GM04504 (cell line): ENCODE measurements around the gene NAALADL2.
"Not testable (repeated sequence)": the region's sequence is repeated elsewhere in the genome, so short reads cannot be mapped to it uniquely, and the experiment has no call there.

Experiments used
- DNase-seq: peaks from one replicate; pipeline ENCODE4 v3.0.0-alpha.2; 2012; ENCODE audit warnings: low read depth

The NAALADL2 gene

DNA sequence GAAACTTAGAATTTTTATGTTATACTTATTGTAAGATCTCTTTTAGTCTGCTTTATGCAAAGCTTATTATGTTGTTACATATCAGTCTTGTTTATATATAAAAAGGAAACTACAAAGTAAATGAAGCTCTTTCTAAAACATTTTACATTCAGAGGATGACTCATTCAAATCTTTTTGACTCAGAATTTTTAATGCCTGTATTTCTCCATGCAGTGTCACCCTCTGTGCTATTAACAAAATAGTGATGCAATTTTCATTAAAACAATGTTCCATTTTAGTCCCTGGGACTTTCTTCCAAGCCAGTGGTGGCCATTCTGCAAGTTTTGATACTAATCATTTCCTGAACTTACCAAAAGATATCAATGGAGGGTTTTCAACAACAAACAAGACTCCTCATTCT is 216.1 kb downstream of the NAALADL2 start:
- DNase-seq, result no peak

DNA sequence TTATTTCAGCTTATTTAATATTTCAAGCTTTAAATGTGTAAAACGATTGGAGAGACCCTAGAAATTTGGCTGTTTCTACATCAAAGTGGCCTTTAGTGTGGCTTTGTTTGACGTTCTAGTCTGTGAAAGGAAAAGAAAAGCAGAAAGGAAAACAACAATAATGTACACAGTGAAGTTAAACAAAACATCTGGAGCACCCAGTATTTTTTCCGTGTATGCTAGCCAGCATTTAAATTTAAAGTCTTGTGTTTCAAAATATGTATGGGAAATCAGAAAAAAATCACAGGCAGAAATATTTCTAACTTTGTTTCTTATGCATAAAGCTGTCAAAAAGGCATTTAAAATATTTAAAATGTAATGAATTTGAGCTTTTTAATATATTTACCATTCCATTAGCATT is 218.1 kb downstream of the NAALADL2 start:
- DNase-seq, result no peak

DNA sequence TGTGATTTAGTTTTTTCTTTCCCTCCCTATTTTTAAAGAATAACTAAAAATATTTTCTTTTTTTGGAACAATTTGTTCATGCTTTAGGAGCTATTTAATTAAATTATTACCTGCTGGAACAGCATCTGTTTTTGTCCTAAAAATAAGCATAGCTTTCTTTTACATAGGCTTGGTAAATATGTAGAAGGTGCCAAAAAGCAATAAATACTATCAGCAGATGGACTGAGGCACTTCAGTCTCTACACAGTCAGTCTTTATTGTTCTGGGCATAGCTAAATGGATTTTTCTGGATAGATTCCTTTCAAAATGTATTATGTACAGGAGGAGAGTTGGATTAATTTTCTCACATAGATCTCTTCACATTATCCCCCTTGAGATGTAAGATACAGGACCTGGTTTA is 223.5 kb downstream of the NAALADL2 start:
- DNase-seq, result no peak

DNA sequence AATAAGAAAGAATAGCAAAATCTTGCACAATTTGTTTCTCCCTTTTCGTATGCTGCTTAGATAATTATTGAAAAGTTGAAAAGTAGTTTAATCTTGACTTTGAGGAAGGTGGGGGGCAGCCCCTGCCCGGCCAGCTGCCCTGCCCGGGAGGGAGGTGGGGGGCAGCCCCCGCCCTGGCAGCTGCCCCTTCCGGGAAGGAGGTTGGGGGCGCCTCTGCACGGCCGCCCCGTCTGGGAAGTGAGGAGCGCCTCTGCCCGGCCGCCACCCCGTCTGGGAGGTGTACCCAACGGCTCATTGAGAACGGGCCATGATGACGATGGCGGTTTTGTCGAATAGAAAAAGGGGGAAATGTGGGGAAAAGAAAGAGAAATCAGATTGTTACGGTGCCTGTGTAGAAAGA is 228.0 kb downstream of the NAALADL2 start:
- DNase-seq, result not testable (repeated sequence)

DNA sequence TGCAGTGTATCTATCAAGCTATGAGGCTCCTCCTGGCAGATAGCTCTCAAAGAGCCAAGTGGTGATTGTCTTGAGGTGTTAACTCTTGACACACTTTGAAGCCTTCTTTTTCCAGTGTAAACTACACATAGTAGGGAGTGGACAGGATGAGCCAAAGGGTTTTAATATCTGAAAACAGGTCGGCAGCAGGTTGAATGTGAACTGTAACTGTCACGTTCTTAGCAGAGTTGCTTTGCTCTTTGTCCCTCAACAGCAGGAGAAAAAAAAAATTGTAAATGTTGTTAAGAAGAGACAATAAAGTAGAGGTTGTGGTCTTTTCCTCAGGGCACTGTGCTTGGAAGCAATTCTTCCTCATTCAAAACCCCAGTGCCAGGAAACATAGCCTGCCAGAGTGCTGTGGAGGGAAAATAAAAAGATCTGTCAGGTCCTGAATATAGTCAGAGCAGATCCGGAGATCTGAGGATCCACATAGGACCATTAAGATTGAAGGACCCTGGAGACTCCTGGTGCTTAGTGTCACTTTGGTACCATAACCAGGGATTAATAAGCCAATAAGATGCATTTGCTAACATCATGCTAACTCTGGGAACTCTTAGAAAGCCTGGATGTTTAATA is 229.7 kb downstream of the NAALADL2 start:
- DNase-seq, result no peak

DNA sequence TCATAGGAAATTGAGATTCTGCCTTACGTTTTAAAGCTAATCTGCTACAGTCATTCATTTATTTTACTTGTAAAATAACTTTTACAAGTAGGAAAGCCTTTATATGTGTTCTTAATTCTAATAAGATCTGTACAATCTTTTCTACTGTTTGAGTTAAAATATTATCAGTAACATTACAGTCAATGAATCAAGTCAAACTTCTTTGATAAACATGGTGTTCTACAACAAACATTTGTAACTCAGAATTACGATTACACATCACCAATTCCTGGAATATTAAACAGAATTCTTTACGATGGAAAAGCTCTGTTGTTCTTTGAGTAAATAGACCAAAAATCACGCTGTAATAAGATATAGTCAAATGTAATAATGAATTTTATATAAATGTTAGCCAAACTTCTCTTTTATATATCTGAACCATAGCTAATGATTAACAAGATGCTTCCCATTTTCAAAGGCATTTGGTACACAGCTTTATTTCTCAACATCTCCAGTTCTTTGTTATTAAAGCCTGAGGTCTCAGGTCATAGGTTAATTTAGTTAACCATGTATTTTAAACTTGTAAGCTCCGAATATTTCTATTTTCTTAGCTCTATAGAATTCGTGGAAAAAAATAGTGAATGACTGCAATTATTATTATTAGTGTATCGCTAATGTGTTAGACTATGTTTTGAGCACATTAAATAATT is 232.4 kb downstream of the NAALADL2 start:
- no peak for DNase-seq

DNA sequence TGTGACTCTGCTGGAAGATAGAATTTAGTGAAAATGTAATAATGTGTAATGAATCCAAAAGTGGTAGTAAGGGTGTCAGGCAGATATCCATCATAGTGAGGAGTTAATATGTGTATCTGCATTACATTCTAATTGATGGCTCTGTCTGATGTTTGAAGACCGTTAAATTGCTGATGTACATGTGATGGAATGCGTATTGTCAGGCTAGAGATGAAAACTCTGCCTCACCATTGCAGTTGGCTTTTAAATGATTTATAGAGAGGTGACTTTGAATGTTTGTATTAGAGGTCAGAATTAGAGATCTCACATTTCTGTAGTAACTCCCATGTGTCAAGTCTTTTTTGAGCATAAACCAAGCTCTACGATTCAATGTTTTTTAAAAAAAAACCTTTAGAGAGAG is 234.6 kb downstream of the NAALADL2 start:
- no peak for DNase-seq

DNA sequence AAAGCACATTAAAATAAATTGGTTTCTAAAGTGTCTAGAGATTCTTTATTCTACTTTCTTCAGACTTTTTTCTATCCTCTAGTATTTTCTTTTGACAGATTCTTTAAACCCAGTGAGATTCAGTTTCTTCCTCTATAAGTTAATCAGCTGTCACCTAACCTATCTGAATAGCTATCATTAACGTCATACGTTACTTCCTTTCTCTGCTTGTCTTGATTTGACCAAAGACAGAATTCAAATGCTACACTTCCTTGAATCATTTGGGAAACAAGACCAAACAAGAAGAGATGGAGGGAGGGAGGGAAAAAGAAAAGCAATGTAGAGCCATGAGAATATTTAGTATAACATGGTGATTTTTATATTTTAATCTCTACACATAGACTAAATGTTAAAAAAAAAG is 235.2 kb downstream of the NAALADL2 start:
- no peak for DNase-seq

DNA sequence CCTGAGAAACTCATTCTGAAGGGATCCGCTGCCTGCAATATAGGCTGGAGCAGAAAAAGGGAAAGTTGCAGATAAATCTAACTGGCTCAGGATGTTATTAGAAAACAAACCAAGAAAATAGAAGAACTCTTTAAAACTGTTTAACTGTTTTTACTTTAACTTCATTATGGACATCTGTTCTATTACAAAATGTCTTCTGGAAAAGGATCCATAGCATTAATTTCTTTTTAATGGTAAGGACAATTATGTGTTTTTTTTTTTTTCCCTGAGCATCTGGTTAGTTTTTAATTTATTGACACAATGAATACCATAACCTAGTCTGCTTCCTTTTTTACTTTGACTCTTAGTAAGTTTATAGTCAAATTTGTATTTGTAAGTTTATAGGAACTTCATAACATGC is 239.5 kb downstream of the NAALADL2 start:
- DNase-seq, result no peak

DNA sequence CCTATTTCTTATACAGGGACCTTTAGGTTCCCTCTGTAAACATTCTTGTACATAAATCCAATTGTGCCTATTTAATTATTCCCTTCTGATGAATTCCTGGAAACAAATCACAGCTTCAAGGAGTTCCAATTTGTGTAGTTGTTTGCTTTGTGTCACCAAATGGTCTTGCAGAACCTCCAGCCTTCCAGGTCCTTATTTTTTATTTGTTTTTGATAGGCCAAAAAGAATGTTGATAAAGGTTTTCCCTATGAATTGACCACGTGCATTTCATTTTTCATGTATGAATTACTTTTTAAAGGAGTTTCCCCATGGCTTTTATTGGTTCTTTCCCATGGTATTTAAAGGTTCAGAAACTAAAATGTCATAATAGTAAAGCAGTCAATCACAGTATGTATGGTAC is 243.0 kb downstream of the NAALADL2 start:
- no peak for DNase-seq

DNA sequence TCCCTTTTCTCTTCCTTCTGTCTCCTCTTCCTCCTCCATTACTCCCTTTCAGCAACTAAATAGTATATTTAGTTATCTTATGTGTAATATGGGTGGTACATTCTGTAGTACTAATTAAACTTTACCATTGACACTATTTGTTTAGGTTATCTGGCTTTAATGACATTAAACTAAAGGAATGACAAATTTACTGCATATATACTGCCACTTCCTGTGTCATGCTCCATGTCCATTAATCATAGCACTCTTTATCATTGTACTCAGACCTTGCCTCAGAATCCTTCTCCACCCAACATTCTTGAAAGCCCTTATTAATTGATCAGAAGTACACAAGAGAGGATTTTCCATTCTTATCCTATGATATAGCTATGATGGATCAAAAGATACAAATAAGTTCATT is 244.2 kb downstream of the NAALADL2 start:
- no peak for DNase-seq

DNA sequence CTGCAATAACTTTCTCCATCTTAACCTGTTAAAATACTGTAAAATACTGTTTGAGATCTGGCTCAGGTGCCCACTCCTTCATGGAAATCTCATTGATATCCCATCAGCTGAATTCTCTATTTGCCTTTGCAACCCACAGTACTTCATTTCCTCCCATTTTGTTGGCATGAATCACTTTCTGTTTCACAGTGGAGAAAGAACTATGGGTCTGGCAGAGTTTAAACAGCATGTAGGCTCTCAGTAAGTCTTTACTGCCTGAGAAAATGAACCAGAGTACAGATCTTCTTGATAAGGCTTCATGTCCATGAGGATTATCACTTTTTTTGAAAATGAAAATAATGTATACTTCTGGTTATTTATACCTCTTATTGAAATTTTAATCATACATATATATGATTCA is 245.9 kb downstream of the NAALADL2 start:
- DNase-seq, result no peak

DNA sequence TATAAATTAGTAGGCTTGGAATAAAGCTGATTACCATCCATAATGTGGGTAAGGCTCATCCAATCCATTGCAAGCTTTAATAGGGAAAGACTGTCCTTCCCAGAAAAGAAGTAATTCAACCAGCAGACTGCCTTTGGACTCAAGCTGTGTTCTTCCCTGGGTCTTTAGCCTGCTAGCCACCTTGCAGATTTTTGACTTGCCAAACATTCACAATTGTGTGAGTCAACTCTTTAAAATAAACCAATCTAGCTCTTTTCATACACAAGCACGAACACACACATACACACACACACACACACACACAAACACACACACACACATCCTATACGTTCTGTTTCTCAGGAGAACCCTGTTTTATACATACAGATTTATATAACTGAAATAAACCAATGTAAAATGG is 248.1 kb downstream of the NAALADL2 start:
- no peak for DNase-seq

DNA sequence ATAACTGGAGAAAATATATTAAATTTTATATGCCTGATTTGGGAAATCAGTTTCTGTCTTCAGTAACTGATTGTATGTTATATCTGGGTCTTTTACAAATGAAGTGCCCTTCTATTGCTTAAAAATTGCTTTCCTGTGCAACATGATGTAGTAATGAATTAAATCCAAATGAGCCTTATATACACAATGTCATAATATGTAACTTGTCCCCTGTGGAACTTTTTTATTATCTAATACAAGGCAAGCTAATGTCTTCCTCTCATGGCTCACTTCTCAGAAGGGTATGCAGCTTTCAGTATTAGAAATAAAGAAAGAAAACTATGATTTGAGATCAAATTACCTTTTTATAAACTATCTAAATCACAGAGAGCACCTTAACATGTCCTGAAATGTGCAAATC is 248.9 kb downstream of the NAALADL2 start:
- no peak for DNase-seq

DNA sequence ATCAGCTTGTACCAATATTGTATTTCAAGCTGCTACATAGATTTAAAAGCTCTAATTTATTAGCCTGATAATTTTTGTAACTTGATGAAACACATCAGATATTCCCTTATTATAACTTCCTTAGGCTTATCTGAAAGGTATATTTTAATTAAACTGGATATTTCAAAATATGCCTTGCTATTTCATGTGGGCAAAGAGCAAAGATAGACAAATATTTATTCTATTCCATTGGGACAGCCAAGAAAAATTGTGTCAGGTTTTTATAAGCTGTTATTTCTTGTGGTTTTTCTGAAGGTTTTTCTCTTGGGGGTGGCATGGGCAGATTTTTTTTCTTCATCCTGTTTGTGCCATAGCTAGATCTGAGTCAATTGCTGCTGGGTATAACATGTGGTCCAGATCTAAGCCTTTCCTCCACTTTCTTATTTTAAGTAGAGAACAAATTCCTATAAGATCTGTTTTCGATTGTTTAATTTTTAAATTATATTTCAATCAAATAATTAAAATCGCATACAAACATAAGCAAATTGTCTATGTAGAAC is 249.5 kb downstream of the NAALADL2 start:
- no peak for DNase-seq

DNA sequence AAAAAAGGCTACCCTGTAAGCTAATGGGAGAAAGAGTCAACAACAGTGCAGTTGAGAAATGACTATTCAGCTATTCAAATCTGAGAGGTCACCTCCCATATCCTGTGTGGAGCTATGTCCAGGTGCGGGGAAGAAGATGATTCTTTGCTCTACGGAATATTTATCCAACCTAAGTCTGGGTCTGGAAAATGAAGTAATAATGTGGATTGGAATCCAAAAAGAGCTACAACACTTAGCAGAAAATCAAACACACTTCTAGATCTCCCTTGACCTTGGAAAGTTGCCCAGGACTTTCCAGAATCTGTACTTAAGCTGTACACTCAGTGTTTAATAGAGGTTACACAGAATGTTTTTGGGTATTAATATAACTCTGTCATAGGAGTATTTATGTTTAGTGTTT is 251.9 kb downstream of the NAALADL2 start:
- no peak for DNase-seq

DNA sequence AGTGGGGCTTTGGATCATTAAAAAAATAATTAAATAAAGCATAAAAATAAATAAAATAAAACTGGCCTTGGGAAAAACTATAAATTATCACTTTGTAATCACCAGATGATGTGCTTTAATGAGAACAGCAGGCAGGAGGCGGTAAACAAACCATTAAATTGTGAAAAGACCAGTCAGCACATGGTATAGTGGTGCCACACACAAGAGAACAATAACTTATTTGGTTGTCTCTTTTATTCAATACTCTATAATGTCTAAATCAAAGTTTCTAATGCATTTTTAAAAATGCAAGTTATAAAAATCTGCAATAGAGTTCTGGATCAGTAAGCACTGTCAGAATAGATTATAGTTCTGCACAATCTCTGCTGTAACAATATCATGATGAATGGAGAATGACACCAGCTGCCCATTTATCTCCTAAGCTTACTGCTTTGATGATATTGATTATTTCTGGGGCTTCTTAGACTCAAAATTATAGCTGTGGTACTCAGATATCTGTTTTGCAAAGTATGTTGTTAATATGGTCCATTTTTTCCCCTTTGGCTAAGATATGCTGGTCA is 259.3 kb downstream of the NAALADL2 start:
- no peak for DNase-seq

DNA sequence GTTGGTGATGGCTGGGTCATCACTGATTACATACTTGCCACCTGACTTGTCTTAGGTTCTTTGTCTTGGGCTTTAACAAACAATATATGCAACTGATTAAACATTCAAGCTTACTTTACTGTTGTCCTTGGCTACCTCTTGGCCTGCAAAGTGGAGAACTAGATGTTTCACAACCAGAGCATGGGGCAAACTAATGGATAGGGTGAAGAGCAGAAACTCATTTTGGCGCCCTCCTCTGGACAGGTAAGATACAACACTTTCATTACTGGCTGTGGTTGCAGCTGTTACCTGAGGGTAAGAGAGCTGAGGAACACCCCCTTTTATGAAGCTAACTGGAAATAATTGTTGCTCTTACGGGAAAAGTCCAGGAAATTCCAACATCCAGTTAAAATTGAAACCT is 262.1 kb downstream of the NAALADL2 start:
- no peak for DNase-seq

DNA sequence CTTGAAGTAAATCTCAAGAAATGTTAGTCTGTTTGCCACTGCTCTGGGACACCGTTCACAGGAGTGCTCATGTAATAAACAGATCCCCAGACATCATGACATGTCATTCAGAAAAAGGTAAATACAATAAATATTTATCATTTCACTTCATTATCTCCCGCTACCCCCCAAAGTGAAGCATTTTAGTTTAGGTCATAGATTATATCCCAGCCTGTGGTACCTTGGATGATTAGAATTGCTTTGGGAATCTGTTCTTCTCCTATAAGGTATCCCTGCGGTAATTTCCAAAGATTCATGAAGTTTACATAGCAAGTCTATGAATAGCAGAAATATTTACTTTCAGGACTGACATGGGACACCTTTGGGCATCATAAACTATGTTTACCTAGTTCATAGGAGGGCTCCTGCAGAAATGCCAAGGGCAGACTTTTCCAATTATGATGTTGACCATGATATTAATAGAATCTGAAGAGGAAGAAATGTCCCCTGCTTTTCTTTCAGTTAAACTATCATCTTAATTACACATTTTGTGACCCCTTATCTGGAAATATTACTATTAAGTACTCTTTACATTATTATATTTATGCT is 268.0 kb downstream of the NAALADL2 start:
- no peak for DNase-seq

DNA sequence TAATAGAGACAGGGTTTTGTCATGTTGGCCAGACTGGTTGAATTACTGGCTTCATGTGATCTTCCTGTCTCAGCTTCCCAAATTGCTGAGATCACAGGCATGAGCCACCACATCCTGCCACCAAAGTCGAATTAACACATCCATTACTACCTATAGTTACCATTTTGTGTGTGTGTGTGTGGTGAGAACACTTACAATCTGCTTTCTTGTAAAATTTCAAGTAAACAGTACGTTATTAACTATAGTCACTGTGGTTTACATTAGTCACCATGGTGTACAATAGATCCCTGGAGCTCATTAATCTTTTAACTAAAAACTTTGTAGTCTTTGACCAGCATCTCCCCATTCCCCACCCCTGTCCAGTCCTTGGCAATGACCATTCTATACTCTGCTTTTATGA is 270.0 kb downstream of the NAALADL2 start:
- no peak for DNase-seq

DNA sequence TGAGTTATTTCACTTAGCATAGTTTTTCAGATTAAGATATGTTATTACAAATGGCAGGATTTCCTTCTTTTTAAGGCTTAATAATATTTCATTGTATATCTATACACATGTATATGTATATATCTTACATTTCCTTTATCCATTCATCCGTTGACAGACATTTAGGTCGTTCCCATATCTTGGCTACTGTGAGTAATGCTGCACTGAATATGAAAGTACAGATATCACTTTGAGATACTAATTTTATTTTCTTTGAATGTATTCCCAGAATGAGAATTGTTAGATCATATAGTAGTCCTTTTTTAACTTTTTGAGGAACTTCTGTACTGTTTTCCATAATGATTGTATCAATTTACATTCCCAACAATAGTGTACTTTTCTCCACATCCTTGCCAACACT is 270.4 kb downstream of the NAALADL2 start:
- DNase-seq, result no peak

DNA sequence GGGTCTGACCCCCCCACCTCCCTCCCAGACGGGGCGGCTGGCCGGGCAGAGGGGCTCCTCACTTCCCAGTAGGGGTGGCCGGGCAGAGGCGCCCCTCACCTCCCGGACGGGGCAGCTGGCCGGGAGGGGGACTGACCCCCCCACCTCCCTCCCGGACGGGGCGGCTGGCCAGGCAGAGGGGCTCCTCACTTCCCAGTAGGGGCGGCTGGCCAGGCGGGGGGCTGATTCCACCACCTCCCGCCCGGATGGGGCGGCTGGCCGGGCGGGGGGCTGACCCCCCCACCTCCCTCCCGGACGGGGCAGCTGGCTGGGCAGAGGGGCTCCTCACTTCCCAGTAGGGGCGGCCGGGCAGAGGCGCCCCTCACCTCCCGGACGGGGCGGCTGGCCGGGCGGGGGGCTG is 272.7 kb downstream of the NAALADL2 start:
- DNase-seq, result not testable (repeated sequence)

DNA sequence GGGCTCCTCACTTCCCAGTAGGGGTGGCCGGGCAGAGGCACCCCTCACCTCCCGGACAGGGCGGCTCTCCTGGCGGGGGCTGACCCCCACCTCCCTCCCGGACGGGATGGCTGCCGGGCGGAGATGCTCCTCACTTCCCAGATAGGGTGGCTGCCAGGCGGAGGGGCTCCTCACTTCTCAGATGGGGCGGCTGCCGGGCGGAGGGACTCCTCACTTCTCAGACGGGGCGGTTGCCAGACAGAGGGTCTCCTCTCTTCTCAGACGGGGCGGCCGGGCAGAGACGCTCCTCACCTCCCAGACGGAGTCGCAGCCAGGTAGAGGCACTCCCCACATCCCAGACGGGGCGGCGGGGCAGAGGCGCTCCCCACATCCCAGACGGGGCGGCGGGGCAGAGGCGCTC is 273.6 kb downstream of the NAALADL2 start:
- DNase-seq, result not testable (repeated sequence)
